ENCODE measurements around the gene FBXL7.

DNA sequence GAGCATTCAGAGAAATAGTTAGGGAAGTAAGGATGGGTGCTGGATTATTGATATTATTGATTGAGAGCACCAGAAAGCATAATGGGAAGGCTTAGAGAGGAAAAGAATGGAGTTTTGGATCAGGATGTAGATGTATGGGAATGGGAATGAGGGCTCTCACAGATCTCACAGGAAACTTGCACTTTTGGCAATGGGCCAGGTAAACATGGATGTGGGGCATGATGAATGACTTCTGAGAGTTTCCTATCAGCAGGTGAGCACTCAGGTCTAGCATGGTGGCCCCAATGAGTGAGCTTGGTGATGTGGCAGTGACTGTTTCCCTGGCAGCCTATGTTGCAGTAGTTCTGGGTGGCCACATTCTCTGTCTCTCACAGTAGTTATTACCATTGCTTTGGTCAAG, 283.8 kb downstream of the FBXL7 start:
- TF ChIP-seq, protein P1, sequence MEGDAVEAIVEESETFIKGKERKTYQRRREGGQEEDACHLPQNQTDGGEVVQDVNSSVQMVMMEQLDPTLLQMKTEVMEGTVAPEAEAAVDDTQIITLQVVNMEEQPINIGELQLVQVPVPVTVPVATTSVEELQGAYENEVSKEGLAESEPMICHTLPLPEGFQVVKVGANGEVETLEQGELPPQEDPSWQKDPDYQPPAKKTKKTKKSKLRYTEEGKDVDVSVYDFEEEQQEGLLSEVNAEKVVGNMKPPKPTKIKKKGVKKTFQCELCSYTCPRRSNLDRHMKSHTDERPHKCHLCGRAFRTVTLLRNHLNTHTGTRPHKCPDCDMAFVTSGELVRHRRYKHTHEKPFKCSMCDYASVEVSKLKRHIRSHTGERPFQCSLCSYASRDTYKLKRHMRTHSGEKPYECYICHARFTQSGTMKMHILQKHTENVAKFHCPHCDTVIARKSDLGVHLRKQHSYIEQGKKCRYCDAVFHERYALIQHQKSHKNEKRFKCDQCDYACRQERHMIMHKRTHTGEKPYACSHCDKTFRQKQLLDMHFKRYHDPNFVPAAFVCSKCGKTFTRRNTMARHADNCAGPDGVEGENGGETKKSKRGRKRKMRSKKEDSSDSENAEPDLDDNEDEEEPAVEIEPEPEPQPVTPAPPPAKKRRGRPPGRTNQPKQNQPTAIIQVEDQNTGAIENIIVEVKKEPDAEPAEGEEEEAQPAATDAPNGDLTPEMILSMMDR (IDR thresholded peaks at IDR 0.05): no peak
- TF ChIP-seq POLR2A (IDR thresholded peaks at IDR 0.05): no peak

Data from right lobe of liver (tissue), 4 donors.